Duodenal mucosa (tissue), 2 donors: ENCODE measurements around the gene PTGFR.

Source experiments
- H3K27ac ChIP-seq: one replicate; pipeline ENCODE4 v1.7.0; 2013; ENCODE audit warnings: low read depth, low read length
- H3K27me3 ChIP-seq, 2 donors: one replicate each; pipeline ENCODE4 v1.7.0; 2013; ENCODE audit warnings: low read length in 2 of 2, control low read depth in 1 of 2; ENCODE audit not compliant: insufficient read depth in 2 of 2, control insufficient read depth in 1 of 2
- H3K36me3 ChIP-seq, 2 donors: one replicate each; pipeline ENCODE4 v1.7.0; 2013; ENCODE audit warnings: low read length in 2 of 2, control low read depth in 1 of 2; ENCODE audit not compliant: insufficient read depth in 2 of 2, control insufficient read depth in 1 of 2
- H3K4me1 ChIP-seq, 2 donors: one replicate each; pipeline ENCODE4 v1.7.0; 2013; ENCODE audit warnings: low read length in 2 of 2, control low read depth in 1 of 2; ENCODE audit not compliant: insufficient read depth in 2 of 2, control insufficient read depth in 1 of 2
- H3K4me3 ChIP-seq, 2 donors: one replicate each; pipeline ENCODE4 v1.7.0; 2013; ENCODE audit warnings: low read length in 2 of 2, low read depth in 1 of 2
- H3K9ac ChIP-seq, 2 donors: one replicate each; pipeline ENCODE4 v1.7.0; 2013; ENCODE audit warnings: low read length in 2 of 2, low read depth in 1 of 2
- H3K9me3 ChIP-seq, 2 donors: one replicate each; pipeline ENCODE4 v1.7.0; 2013; ENCODE audit warnings: low read length in 2 of 2, control low read depth in 1 of 2; ENCODE audit not compliant: control insufficient read depth in 1 of 2

PTGFR gene

GRCh38 chr1:78543941-78544643 lies 53.3 kb downstream of the PTGFR start:
- Histone ChIP-seq H3K9me3 (no peaks in the 10 kb centered on the region), H3K4me3 (no peak overlapping the region), H3K4me1 (no peaks in the 10 kb centered on the region), H3K27ac (no peak overlapping the region), H3K36me3 (no peaks in the 10 kb centered on the region), H3K9ac (no peak overlapping the region), H3K27me3 (no peaks in the 10 kb centered on the region)

GRCh38 chr1:78547081-78547480 lies 56.3 kb downstream of the PTGFR start:
- Histone ChIP-seq H3K9ac (no peak overlapping the region), H3K4me1 (no peaks in the 10 kb centered on the region), H3K27ac (no peak overlapping the region), H3K4me3 (no peak overlapping the region), H3K36me3 (no peaks in the 10 kb centered on the region), H3K27me3 (no peaks in the 10 kb centered on the region), H3K9me3 (peaks cover 6 to 11% of the 10 kb centered on the region in 2 donors)

DNA sequence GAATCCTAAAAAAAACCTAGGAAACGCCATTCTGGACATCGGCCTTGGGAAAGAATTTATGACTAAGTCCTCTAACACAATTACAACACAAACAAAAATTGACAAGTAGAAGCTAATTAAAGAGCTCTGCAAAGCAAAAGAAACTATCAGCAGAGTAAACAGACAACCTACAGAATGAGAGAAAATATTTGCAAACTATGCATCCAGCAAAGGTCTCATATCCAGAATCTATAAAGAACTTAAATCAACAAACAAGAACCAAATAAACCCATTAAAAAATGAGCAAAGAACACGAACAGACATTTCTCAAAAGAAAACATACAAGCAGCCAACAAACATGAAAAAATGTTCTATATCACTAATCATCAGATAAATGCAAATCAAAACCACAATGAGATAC lies 58.6 kb downstream of the PTGFR start:
- H3K4me3 ChIP-seq, result no peak overlapping the region
- H3K36me3 ChIP-seq, result no peaks in the 10 kb centered on the region
- H3K9ac ChIP-seq, result no peak overlapping the region
- H3K27me3 ChIP-seq, result no peaks in the 10 kb centered on the region
- H3K4me1 ChIP-seq, result no peaks in the 10 kb centered on the region
- peaks cover 14 to 18% of the 10 kb centered on the region in 2 donors for H3K9me3 ChIP-seq
- no peak overlapping the region for H3K27ac ChIP-seq

DNA sequence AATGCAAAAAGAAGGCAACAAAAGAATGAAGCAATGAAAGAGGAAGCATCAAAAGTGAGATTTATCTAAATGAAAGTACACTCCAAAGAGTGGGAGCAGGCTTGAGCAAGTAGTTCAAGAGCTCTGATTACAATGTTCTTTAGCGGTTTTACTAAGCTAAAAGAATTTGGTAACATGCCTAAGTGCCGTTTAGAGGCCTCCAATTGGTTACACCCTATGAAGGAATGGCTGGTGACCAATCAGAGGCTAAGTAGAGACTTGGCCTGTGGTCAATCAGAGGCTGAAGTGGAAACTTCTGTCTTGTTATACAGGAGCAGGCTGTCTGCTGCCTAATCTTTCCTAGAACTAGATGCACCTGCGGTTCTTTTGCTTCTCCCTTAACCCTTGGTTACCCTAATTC lies 59.1 kb downstream of the PTGFR start:
- Histone ChIP-seq H3K9ac (no peak overlapping the region), H3K27ac (no peak overlapping the region), H3K4me1 (no peaks in the 10 kb centered on the region), H3K36me3 (no peaks in the 10 kb centered on the region), H3K9me3 (peaks cover 14 to 18% of the 10 kb centered on the region in 2 donors), H3K27me3 (no peaks in the 10 kb centered on the region), H3K4me3 (no peak overlapping the region)

GRCh38 chr1:78553859-78554258 lies 63.1 kb downstream of the PTGFR start:
- H3K9ac ChIP-seq, result no peak overlapping the region
- H3K4me1 ChIP-seq, result no peaks in the 10 kb centered on the region
- no peaks in the 10 kb centered on the region for H3K36me3 ChIP-seq
- no peaks in the 10 kb centered on the region for H3K27me3 ChIP-seq
- H3K9me3 ChIP-seq, result peaks cover 14 to 18% of the 10 kb centered on the region in 2 donors
- H3K27ac ChIP-seq, result no peak overlapping the region
- no peak overlapping the region for H3K4me3 ChIP-seq

GRCh38 chr1:78554840-78555239 lies 64.1 kb downstream of the PTGFR start:
- H3K27me3 ChIP-seq, result no peaks in the 10 kb centered on the region
- no peak overlapping the region for H3K9ac ChIP-seq
- H3K4me3 ChIP-seq, result no peak overlapping the region
- no peaks in the 10 kb centered on the region for H3K36me3 ChIP-seq
- H3K27ac ChIP-seq, result no peak overlapping the region
- no peaks in the 10 kb centered on the region for H3K4me1 ChIP-seq
- peaks cover 10 to 13% of the 10 kb centered on the region in 2 donors for H3K9me3 ChIP-seq

DNA sequence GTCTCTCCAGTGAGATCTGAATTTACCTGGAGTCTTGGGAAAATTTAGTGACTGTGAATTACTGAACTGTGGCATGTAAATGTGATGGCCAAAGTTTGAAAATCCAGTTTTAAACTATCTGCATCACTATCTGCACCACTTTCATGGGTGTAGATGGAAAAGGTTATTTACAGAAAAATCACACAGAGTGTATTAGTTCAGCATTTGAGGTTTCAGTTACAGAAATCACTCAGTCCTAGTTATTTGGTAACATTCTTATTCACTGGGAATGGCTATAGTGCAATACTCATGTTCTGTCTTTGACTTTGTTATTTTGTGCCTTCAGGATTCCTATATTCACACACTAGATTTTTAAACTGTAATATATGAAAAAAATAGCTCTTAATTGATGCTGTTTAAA lies 68.9 kb downstream of the PTGFR start:
- Histone ChIP-seq H3K4me3 (no peak overlapping the region), H3K36me3 (no peaks in the 10 kb centered on the region), H3K27ac (no peak overlapping the region), H3K27me3 (no peaks in the 10 kb centered on the region), H3K9ac (no peak overlapping the region), H3K4me1 (no peaks in the 10 kb centered on the region), H3K9me3 (no peaks in the 10 kb centered on the region)

DNA sequence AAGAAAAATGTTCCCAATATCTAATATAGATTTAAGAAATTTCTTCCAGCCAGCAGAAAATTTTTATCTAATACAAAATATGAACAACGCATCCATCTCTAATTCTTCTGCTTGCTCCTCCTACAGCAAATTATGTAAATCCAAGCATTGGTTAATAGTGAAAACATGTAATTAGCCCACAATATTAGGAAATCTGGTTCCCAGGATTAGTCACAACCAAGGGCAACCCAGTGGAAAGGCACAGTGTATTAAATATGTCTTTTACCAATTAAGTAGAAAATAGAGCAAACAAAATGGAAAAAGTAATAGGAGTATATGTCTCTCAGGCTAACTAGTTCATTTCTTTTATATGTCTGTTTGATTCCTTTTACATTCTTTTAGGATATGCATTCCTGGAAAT lies 70.0 kb downstream of the PTGFR start:
- Histone ChIP-seq H3K9ac (no peak overlapping the region), H3K36me3 (no peaks in the 10 kb centered on the region), H3K9me3 (no peaks in the 10 kb centered on the region), H3K27ac (no peak overlapping the region), H3K4me1 (no peaks in the 10 kb centered on the region), H3K27me3 (no peaks in the 10 kb centered on the region), H3K4me3 (no peak overlapping the region)

GRCh38 chr1:78561856-78562255 lies 71.1 kb downstream of the PTGFR start:
- Histone ChIP-seq H3K27ac (no peak overlapping the region), H3K27me3 (no peaks in the 10 kb centered on the region), H3K36me3 (no peaks in the 10 kb centered on the region), H3K4me1 (no peaks in the 10 kb centered on the region), H3K9ac (no peak overlapping the region), H3K9me3 (no peaks in the 10 kb centered on the region), H3K4me3 (no peak overlapping the region)

- no peaks in the 10 kb centered on the region for H3K4me1 ChIP-seq
- no peak overlapping the region for H3K27ac ChIP-seq
- no peak overlapping the region for H3K4me3 ChIP-seq
- no peak overlapping the region for H3K9ac ChIP-seq
- no peaks in the 10 kb centered on the region for H3K27me3 ChIP-seq
- H3K9me3 ChIP-seq, result no peaks in the 10 kb centered on the region
- no peaks in the 10 kb centered on the region for H3K36me3 ChIP-seq
Observed at GRCh38 chr1:78565393-78565792, 74.6 kb downstream of the PTGFR start.

- no peaks in the 10 kb centered on the region for H3K36me3 ChIP-seq
- no peaks in the 10 kb centered on the region for H3K27me3 ChIP-seq
- no peak overlapping the region for H3K4me3 ChIP-seq
- no peaks in the 10 kb centered on the region for H3K9me3 ChIP-seq
- H3K4me1 ChIP-seq, result no peaks in the 10 kb centered on the region
- H3K27ac ChIP-seq, result no peak overlapping the region
- H3K9ac ChIP-seq, result no peak overlapping the region
Observed at GRCh38 chr1:78570539-78570938, 79.8 kb downstream of the PTGFR start.
